GM18502 (cell line): ENCODE data around the gene NAV2.
A peak's percentile ranks its signal among the peaks of the same experiment; 100 is the strongest.

Experiments used
- ATAC-seq: cut with Tn5 transposase; IDR thresholded peaks from one replicate; pipeline ENCODE4 v1.9.1; 2021; ENCODE audit warnings: mild to moderate bottlenecking; ENCODE audit not compliant: unreplicated experiment, poor library complexity

The NAV2 gene

GRCh38 chr11:19683141-19683805 is 29.4 kb upstream of the NAV2 start:
- no peak for ATAC-seq

GRCh38 chr11:19683862-19684491 is 28.7 kb upstream of the NAV2 start:
- no peak for ATAC-seq

GRCh38 chr11:19686234-19686633 is 26.4 kb upstream of the NAV2 start:
- no peak for ATAC-seq

GRCh38 chr11:19687392-19687791 is 25.2 kb upstream of the NAV2 start:
- ATAC-seq: no peak

GRCh38 chr11:19689281-19690000 is 23.2 kb upstream of the NAV2 start:
- ATAC-seq: no peak

- no peak for ATAC-seq
Observed at GRCh38 chr11:19690885-19691284, 21.8 kb upstream of the NAV2 start.

GRCh38 chr11:19691815-19692500 is 20.7 kb upstream of the NAV2 start:
- no peak for ATAC-seq

- ATAC-seq: no peak
Observed at GRCh38 chr11:19693146-19693545, 19.5 kb upstream of the NAV2 start.

- no peak for ATAC-seq
Observed at GRCh38 chr11:19694796-19695345, 17.8 kb upstream of the NAV2 start.

GRCh38 chr11:19696073-19696472 is 16.6 kb upstream of the NAV2 start:
- no peak for ATAC-seq

GRCh38 chr11:19696904-19697303 is 15.7 kb upstream of the NAV2 start:
- ATAC-seq: no peak

GRCh38 chr11:19697721-19698121 is 14.9 kb upstream of the NAV2 start:
- ATAC-seq: no peak

GRCh38 chr11:19698493-19699292 is 13.9 kb upstream of the NAV2 start:
- no peak for ATAC-seq

- ATAC-seq: no peak
Observed at GRCh38 chr11:19701421-19701820, 11.2 kb upstream of the NAV2 start.

GRCh38 chr11:19702620-19703019 is 10.0 kb upstream of the NAV2 start:
- no peak for ATAC-seq

- no peak for ATAC-seq
Observed at GRCh38 chr11:19703211-19703610, 9.4 kb upstream of the NAV2 start.

GRCh38 chr11:19704213-19704612 is 8.4 kb upstream of the NAV2 start:
- ATAC-seq: no peak

- no peak for ATAC-seq
Observed at GRCh38 chr11:19705936-19706335, 6.7 kb upstream of the NAV2 start.

- ATAC-seq: peak; percentile 26
Observed at GRCh38 chr11:19711911-19712280, 741 bp upstream of the NAV2 start.
